ENCODE results near the gene MACROD2.
"Not testable (repeated sequence)": the region's sequence is repeated elsewhere in the genome, so short reads cannot be mapped to it uniquely, and the experiment has no call there.

The MACROD2 gene

GRCh38 chr20:15336536-15336935 is 1341.2 kb downstream of the MACROD2 start:
- DNase-seq = no peak

- DNase-seq = no peak
These were observed 1343.9 kb downstream of the MACROD2 start for GRCh38 chr20:15339264-15339663.

- DNase-seq = no peak
These were observed 1347.7 kb downstream of the MACROD2 start for GRCh38 chr20:15342991-15343523.

GRCh38 chr20:15345287-15345686 is 1350.0 kb downstream of the MACROD2 start:
- DNase-seq = no peak

GRCh38 chr20:15346657-15347280 is 1351.5 kb downstream of the MACROD2 start:
- no peak for DNase-seq

GRCh38 chr20:15359056-15359455 is 1363.7 kb downstream of the MACROD2 start:
- DNase-seq = no peak

- no peak for DNase-seq
These were observed 1367.5 kb downstream of the MACROD2 start for GRCh38 chr20:15362849-15363248.

GRCh38 chr20:15364781-15365180 is 1369.5 kb downstream of the MACROD2 start:
- no peak for DNase-seq

- no peak for DNase-seq
These were observed 1375.1 kb downstream of the MACROD2 start for GRCh38 chr20:15370370-15370769.

GRCh38 chr20:15374682-15375081 is 1379.4 kb downstream of the MACROD2 start:
- no peak for DNase-seq

GRCh38 chr20:15375836-15376235 is 1380.5 kb downstream of the MACROD2 start:
- no peak for DNase-seq

GRCh38 chr20:15377603-15378002 is 1382.3 kb downstream of the MACROD2 start:
- not testable (repeated sequence) for DNase-seq

GRCh38 chr20:15378151-15378550 is 1382.8 kb downstream of the MACROD2 start:
- DNase-seq = no peak

- no peak for DNase-seq
These were observed 1384.5 kb downstream of the MACROD2 start for GRCh38 chr20:15379681-15380296.

GRCh38 chr20:15380770-15381169 is 1385.5 kb downstream of the MACROD2 start:
- no peak for DNase-seq

- DNase-seq = no peak
These were observed 1391.9 kb downstream of the MACROD2 start for GRCh38 chr20:15387228-15387627.

GRCh38 chr20:15395457-15395856 is 1400.1 kb downstream of the MACROD2 start:
- no peak for DNase-seq

GRCh38 chr20:15396026-15396425 is 1400.7 kb downstream of the MACROD2 start:
- DNase-seq = no peak

GRCh38 chr20:15396900-15397299 is 1401.6 kb downstream of the MACROD2 start:
- no peak for DNase-seq

GRCh38 chr20:15399781-15400180 is 1404.5 kb downstream of the MACROD2 start:
- DNase-seq = no peak

GRCh38 chr20:15406072-15406471 is 1410.8 kb downstream of the MACROD2 start:
- DNase-seq = no peak

GRCh38 chr20:15411781-15412180 is 1416.5 kb downstream of the MACROD2 start:
- DNase-seq = no peak

- DNase-seq = no peak
These were observed 1420.6 kb downstream of the MACROD2 start for GRCh38 chr20:15415908-15416307.

GRCh38 chr20:15419856-15420255 is 1424.5 kb downstream of the MACROD2 start:
- DNase-seq = no peak

- DNase-seq = no peak
These were observed 1427.7 kb downstream of the MACROD2 start for GRCh38 chr20:15422966-15423365.

Measured in midbrain (tissue), 1 donor.